IMR-90 (cell line): ENCODE results near the gene TLR1. TPM values are rescaled to one million over a fixed set of nuclear protein-coding genes. Genes with fewer than 3 reads are reported as not detected.
A peak's percentile ranks its signal among the peaks of the same experiment; 100 is the strongest.

ENCODE experiments used
- ATAC-seq: fragments of 200-7000 bp; cut with Tn5 transposase; 2 replicates; pipeline ENCODE4 v1.9.1; 2020; ENCODE audit warnings: low read depth, mild to moderate bottlenecking, moderate library complexity
- BruUV-seq: library from RNA; stranded (reverse); fragments of 400-500 nt; replicated peaks from 2 replicates; lab custom pipeline; 2021; lab: Mats Ljungman, UMichigan
- CTCF ChIA-PET: fragments of 300-600 bp; formaldehyde crosslinking; extraction: SDS; loops from one replicate; lab custom pipeline; 2021; ENCODE audit warnings: antibody characterized with exemption; lab: Yijun Ruan, JAX
- POLR2A ChIA-PET: fragments of 300-600 bp; sonication (Branson Sonifier 250); formaldehyde crosslinking; loops from one replicate; lab custom pipeline; 2022; ENCODE audit warnings: antibody characterized with exemption; ENCODE audit not compliant: unreplicated experiment; lab: Charles Lee
- DNase-seq: peaks from one replicate; pipeline ENCODE4 v3.0.0; 2013
- H2AFZ ChIP-seq: replicated peaks from 2 replicates; pipeline ENCODE3; 2013; ENCODE audit warnings: low read length, mild to moderate bottlenecking; ENCODE audit not compliant: poor library complexity
- H2AK5ac ChIP-seq: 2 replicates; pipeline ENCODE4 v1.6.1; 2013; ENCODE audit warnings: low read depth, low read length, inconsistent platforms
- H2AK9ac ChIP-seq: replicated peaks from 2 replicates; pipeline ENCODE3; 2013; ENCODE audit warnings: mild to moderate bottlenecking, low read depth, low read length, moderate library complexity; ENCODE audit not compliant: poor library complexity
- H2BK120ac ChIP-seq: 2 replicates; pipeline ENCODE4 v1.6.1; 2013; ENCODE audit warnings: low read depth, low read length, inconsistent platforms
- H2BK15ac ChIP-seq: 3 replicates; pipeline ENCODE4 v1.6.1; 2013; ENCODE audit warnings: low read depth, low read length, inconsistent platforms
- H2BK20ac ChIP-seq: 2 replicates; pipeline ENCODE4 v1.6.1; 2013; ENCODE audit warnings: low read depth, mild to moderate bottlenecking, inconsistent platforms, low read length, moderate library complexity
- H2BK5ac ChIP-seq: 2 replicates; pipeline ENCODE4 v1.6.1; 2013; ENCODE audit warnings: mild to moderate bottlenecking, low read depth, low read length, inconsistent platforms; ENCODE audit not compliant: poor library complexity, severe bottlenecking
- H3K14ac ChIP-seq: replicated peaks from 2 replicates; pipeline ENCODE4 v1.6.1; 2013; ENCODE audit warnings: low read depth, low read length, inconsistent platforms
- H3K18ac ChIP-seq: 2 replicates; pipeline ENCODE4 v1.6.1; 2013; ENCODE audit warnings: low read depth, low read length, control low read depth
- H3K23ac ChIP-seq: 2 replicates; pipeline ENCODE4 v1.6.1; 2013; ENCODE audit warnings: low read depth, low read length, inconsistent platforms
- H3K27ac ChIP-seq: 2 replicates; pipeline ENCODE4 v1.5.1; 2013; ENCODE audit warnings: mild to moderate bottlenecking, control low read depth, low read length; ENCODE audit not compliant: insufficient read depth
- H3K27me3 ChIP-seq: 2 replicates; pipeline ENCODE4 v1.6.1; 2013; ENCODE audit warnings: low read length; ENCODE audit not compliant: control insufficient read depth, insufficient read depth
- H3K36me3 ChIP-seq: 2 replicates; pipeline ENCODE4 v1.6.1; 2013; ENCODE audit warnings: low read length, mixed read lengths; ENCODE audit not compliant: control insufficient read depth, insufficient read depth
- H3K4ac ChIP-seq: 2 replicates; pipeline ENCODE4 v1.6.1; 2013; ENCODE audit warnings: low read depth, low read length, inconsistent platforms
- H3K4me1 ChIP-seq: 2 replicates; pipeline ENCODE4 v1.6.1; 2013; ENCODE audit warnings: low read length, mixed read lengths; ENCODE audit not compliant: control insufficient read depth, insufficient read depth
- H3K4me2 ChIP-seq: 2 replicates; pipeline ENCODE4 v1.6.1; 2013; ENCODE audit warnings: low read depth, mild to moderate bottlenecking, control low read depth, low read length, moderate library complexity
- H3K4me3 ChIP-seq: 2 replicates; pipeline ENCODE4 v1.5.1; 2013; ENCODE audit warnings: low read depth, mild to moderate bottlenecking, control low read depth, low read length, moderate library complexity; ENCODE audit not compliant: insufficient read depth
- H3K56ac ChIP-seq: 2 replicates; pipeline ENCODE4 v1.6.1; 2013; ENCODE audit warnings: low read length, inconsistent platforms; ENCODE audit not compliant: insufficient read depth; ENCODE audit errors: extremely low read depth
- H3K79me1 ChIP-seq, 2 experiments: 2 replicates each; pipeline ENCODE4 v1.6.1; 2013; ENCODE audit warnings: low read length in 2 of 2, inconsistent platforms in 1 of 2, low read depth in 1 of 2
- H3K9ac ChIP-seq: 2 replicates; pipeline ENCODE4 v1.6.1; 2013; ENCODE audit warnings: low read depth, low read length, control low read depth
- H3K9me1 ChIP-seq: 2 replicates; pipeline ENCODE4 v1.6.1; 2013; ENCODE audit warnings: low read length, inconsistent platforms; ENCODE audit not compliant: insufficient read depth
- H3K9me3 ChIP-seq: 2 replicates; pipeline ENCODE4 v1.6.1; 2013; ENCODE audit warnings: low read length; ENCODE audit not compliant: control insufficient read depth, insufficient read depth
- H4K20me1 ChIP-seq: 2 replicates; pipeline ENCODE4 v1.6.1; 2013; ENCODE audit warnings: low read length, inconsistent platforms; ENCODE audit not compliant: insufficient read depth
- H4K5ac ChIP-seq: 2 replicates; pipeline ENCODE4 v1.6.1; 2013; ENCODE audit warnings: mild to moderate bottlenecking, low read depth, low read length, control low read depth
- H4K8ac ChIP-seq, 2 experiments: 2 replicates each; pipeline ENCODE4 v1.6.1; 2013; ENCODE audit warnings: low read depth in 2 of 2, low read length in 2 of 2, control low read depth in 1 of 2, inconsistent platforms in 1 of 2
- H4K91ac ChIP-seq: 2 replicates; pipeline ENCODE4 v1.6.1; 2013; ENCODE audit warnings: low read depth, low read length, inconsistent platforms; ENCODE audit not compliant: insufficient read depth
- BHLHE40 ChIP-seq: fragments of 150-350 bp; IDR thresholded peaks from 2 replicates; pipeline ENCODE4 v1.6.1; 2016; ENCODE audit warnings: mild to moderate bottlenecking, low read depth, low read length
- CTCF ChIP-seq: conservative IDR thresholded peaks from 2 replicates; pipeline ENCODE4 v1.5.1; 2012; ENCODE audit warnings: mild to moderate bottlenecking, low read depth, low read length, improper control_type of control experiment
- ELK1 ChIP-seq: fragments of 150-350 bp; IDR thresholded peaks from 2 replicates; pipeline ENCODE4 v1.6.1; 2016; ENCODE audit warnings: low read depth, mild to moderate bottlenecking, low read length, moderate library complexity, borderline replicate concordance
- FOS ChIP-seq: fragments of 150-350 bp; IDR thresholded peaks from 2 replicates; pipeline ENCODE4 v1.6.1; 2016; ENCODE audit warnings: low read depth, low read length
- MXI1 ChIP-seq: IDR thresholded peaks from 2 replicates; pipeline ENCODE4 v1.6.1; 2012; ENCODE audit warnings: low read depth, mild to moderate bottlenecking, low read length, moderate library complexity, borderline replicate concordance
- RFX5 ChIP-seq: IDR thresholded peaks from 2 replicates; pipeline ENCODE4 v1.8.0; 2012; ENCODE audit warnings: low read depth, mild to moderate bottlenecking, low read length, moderate library complexity
- SMC3 ChIP-seq: fragments of 150-350 bp; IDR thresholded peaks from 2 replicates; pipeline ENCODE4 v1.6.1; 2016; ENCODE audit warnings: low read depth, mild to moderate bottlenecking, antibody characterized with exemption, low read length, moderate library complexity
- USF2 ChIP-seq: fragments of 150-350 bp; IDR thresholded peaks from 2 replicates; pipeline ENCODE4 v1.6.1; 2017; ENCODE audit warnings: mild to moderate bottlenecking, antibody characterized with exemption, low read length, low read depth
- whole genome bisulfite sequencing, 2 experiments: methylation state at CpG; one replicate each; pipeline versions ENCODE4 v1.1.5 to v1.1.7; 2013; ENCODE audit warnings: missing lambda C conversion rate in 2 of 2; ENCODE audit not compliant: insufficient read length in 1 of 2; ENCODE audit errors: extremely low coverage in 2 of 2; 5-methylcytosine and 5-hydroxymethylcytosine counted together
- dilution Hi-C: fragments of 300-500 bp; cut with HindIII; formaldehyde crosslinking; loops from one replicate; pipeline ENCODE4 v1.14.3; 2018; ENCODE audit warnings: low sequenced_read_pairs; ENCODE audit not compliant: unreplicated experiment
- in situ Hi-C: fragments of 300-500 bp; cut with MboI; formaldehyde crosslinking; loops from 3 replicates; pipeline ENCODE4 v1.14.3; 2019; ENCODE audit warnings: low sequenced_read_pairs, inconsistent platforms, mixed read lengths
- intact Hi-C: fragments of 100-400 bp; cut with micrococcal nuclease; formaldehyde crosslinking; loops from 2 replicates; pipeline ENCODE4 v1.10.0; 2022
- polyA plus RNA-seq, 3 experiments: library from polyadenylated mRNA; depleted of rRNA; stranded (reverse); fragments of >200 nt; gene quantifications; 2 replicates each; pipeline ENCODE4 v1.2.3, GENCODE V29; 2012; ENCODE audit warnings: low replicate concordance in 1 of 3
- total RNA-seq: library from RNA; depleted of rRNA; stranded (reverse); fragments of >200 nt; gene quantifications from 2 replicates; pipeline ENCODE4 v1.2.3, GENCODE V29; 2012

The TLR1 gene
- total and polyA plus RNA-seq, 2 of the 4 experiments (the other 2 are of a cell fraction), result 0.24 to 1.1 TPM

GRCh38 chr4:38803833-38804653 is 548 bp downstream of the TLR1 start:
- H3K4me3 ChIP-seq, result no peak overlapping the region
- no peak overlapping the region for H2BK15ac ChIP-seq
- no peaks in the 10 kb centered on the region for H3K9me1 ChIP-seq
- H3K27me3 ChIP-seq, result no peaks in the 10 kb centered on the region; the same call in 1 of the 2 replicates
- no peak overlapping the region for H3K4me2 ChIP-seq
- POLR2A ChIA-PET, result no interaction called here
- no peaks in the 10 kb centered on the region for H3K36me3 ChIP-seq
- in situ Hi-C loops (no loop called here), dilution Hi-C loops (no loop called here), intact Hi-C loops (loop anchor here (5.0 kb wide), 1 partner anchor 37 kb away; no protein-coding TSS in a partner anchor)
- CTCF ChIA-PET, result interaction anchor here (1.0 to 1.4 kb wide), 3 partner anchors 9 to 52 kb away, joined by 3 to 5 read pairs (median 3); no protein-coding TSS in a partner anchor
- peak overlapping the region; percentile 59; the same call in 1 of the 2 replicates for H3K18ac ChIP-seq
- no TSS peak for BruUV-seq
- H4K5ac ChIP-seq, result no peak overlapping the region
- H3K14ac ChIP-seq, result no peak overlapping the region; the same call in 1 of the 2 replicates
- no peak overlapping the region for H2AK5ac ChIP-seq
- H4K91ac ChIP-seq, result no peak overlapping the region
- H2BK120ac ChIP-seq, result no peak overlapping the region
- H4K20me1 ChIP-seq, result no peaks in the 10 kb centered on the region
- H3K23ac ChIP-seq, result no peak overlapping the region
- no peak overlapping the region for H4K8ac ChIP-seq
- 80% methylated on average over 1 of the region's 6 CpGs; no CpG with 5 or more reads in 1 of the 2 experiments for WGBS, 2 experiments
- H3K79me1 ChIP-seq, result no peaks in the 10 kb centered on the region
- no peak for DNase-seq
- TF ChIP-seq RFX5 (no peak), FOS (no peak), ELK1 (no peak), CTCF (no peak), BHLHE40 (no peak), MXI1 (no peak), SMC3 (no peak), USF2 (no peak)
- no peak overlapping the region for H2AK9ac ChIP-seq
- peak; percentile 14; the same call in 1 of the 2 replicates for ATAC-seq
- H2BK20ac ChIP-seq, result no peak overlapping the region
- no peak overlapping the region for H2AFZ ChIP-seq
- no peak overlapping the region for H3K56ac ChIP-seq
- no peaks in the 10 kb centered on the region for H3K4me1 ChIP-seq
- no peaks in the 10 kb centered on the region for H3K9me3 ChIP-seq
- no peak overlapping the region for H3K9ac ChIP-seq
- H2BK5ac ChIP-seq, result no peak overlapping the region
- H3K27ac ChIP-seq, result no peak overlapping the region
- no peak overlapping the region for H3K4ac ChIP-seq
